A549 (cell line): Measurements from ENCODE around the gene CELF3. TPM values are rescaled to one million over a fixed set of nuclear protein-coding genes. Genes with fewer than 3 reads are reported as not detected.

ENCODE experiments used
- ATAC-seq, 2 experiments: fragments of 200-7000 bp in 1 of 2; fragments of >200 bp in 1 of 2; cut with Nextera tagmentation in 1 of 2; cut with Tn5 transposase in 1 of 2; 3 replicates each; pipeline versions ENCODE4 v1.8.0 to v1.9.1; 2018 to 2020; ENCODE audit warnings: mild to moderate bottlenecking in 1 of 2, moderate library complexity in 1 of 2
- CTCF ChIA-PET: fragments of 300-600 bp; sonication (Branson Sonifier 250); formaldehyde crosslinking; extraction: SDS; loops from one replicate; lab custom pipeline; 2021; ENCODE audit warnings: antibody characterized with exemption, inconsistent platforms; lab: Yijun Ruan, JAX
- POLR2A ChIA-PET: fragments of 350-600 bp; formaldehyde crosslinking; extraction: SDS; loops from one replicate; lab custom pipeline; 2021; ENCODE audit warnings: antibody characterized with exemption, inconsistent platforms; lab: Yijun Ruan, JAX
- DNase-seq, 2 experiments: peaks; one replicate each; pipeline versions ENCODE4 v3.0.0 to v3.0.0-alpha.2; 2011 to 2016; ENCODE audit warnings: low read depth in 1 of 2, low spot score in 1 of 2
- FAIRE-seq: peaks from 2 replicates; lab custom pipeline; 2011; peaks lifted over from hg19 to GRCh38; lab: Jason Lieb, UNC
- H3K27ac ChIP-seq, 2 experiments: fragments of >200 bp; sonication (Bioruptor Twin); formaldehyde crosslinking; 3 replicates each; pipeline ENCODE4 v1.5.1; 2016 to 2017
- H3K4me1 ChIP-seq: fragments of >200 bp; sonication (Bioruptor Twin); formaldehyde crosslinking; 3 replicates; pipeline ENCODE4 v1.6.1; 2016
- H3K4me2 ChIP-seq: fragments of >200 bp; sonication (Bioruptor Twin); formaldehyde crosslinking; 3 replicates; pipeline ENCODE4 v1.6.1; 2016
- H3K4me3 ChIP-seq: fragments of >200 bp; sonication (Bioruptor Twin); formaldehyde crosslinking; 3 replicates; pipeline ENCODE4 v1.5.1; 2016
- H3K9me3 ChIP-seq: fragments of >200 bp; sonication (Bioruptor Twin); formaldehyde crosslinking; 3 replicates; pipeline ENCODE4 v1.6.1; 2016
- CEBPB ChIP-seq, 2 experiments: fragments of >200 bp in 1 of 2; sonication (Bioruptor Twin) in 1 of 2; formaldehyde crosslinking in 1 of 2; IDR thresholded peaks; 2 replicates each; pipeline ENCODE4 v1.6.1; 2012 to 2016
- FOSB ChIP-seq: fragments of 250-450 bp; sonication (Bioruptor Pico); IDR thresholded peaks from 2 replicates; pipeline ENCODE4 v1.5.0; 2020; ENCODE audit warnings: mild to moderate bottlenecking, moderate library complexity
- FOSL2 ChIP-seq, 2 experiments: fragments of 450-650 bp in 1 of 2; fragments of >200 bp in 1 of 2; sonication (Bioruptor Twin) in 1 of 2; formaldehyde crosslinking; IDR thresholded peaks; 2 replicates each; pipeline versions ENCODE4 v1.5.0 to v1.6.1; 2016 to 2020; ENCODE audit warnings: mild to moderate bottlenecking in 1 of 2, moderate library complexity in 1 of 2
- FOXS1 ChIP-seq: fragments of 250-450 bp; sonication (Bioruptor Pico); IDR thresholded peaks from 2 replicates; pipeline ENCODE4 v1.5.0; 2020; ENCODE audit warnings: mild to moderate bottlenecking, moderate library complexity
- JUN ChIP-seq, 2 experiments: fragments of >200 bp; sonication (Bioruptor Twin); formaldehyde crosslinking; IDR thresholded peaks; 2 replicates in 1 of 2; 3 replicates in 1 of 2; pipeline ENCODE4 v1.6.1; 2016 to 2017
- MYC ChIP-seq: IDR thresholded peaks from 2 replicates; pipeline ENCODE4 v1.6.1; 2012; ENCODE audit warnings: mild to moderate bottlenecking, inconsistent platforms, low read length, improper control_type of control experiment, borderline replicate concordance
- NFE2L2 ChIP-seq: fragments of 150-350 bp; conservative IDR thresholded peaks from 2 replicates; pipeline ENCODE4 v1.6.1; 2014; ENCODE audit warnings: low read length
- NPAS2 ChIP-seq: fragments of 250-450 bp; sonication (Bioruptor Pico); IDR thresholded peaks from 2 replicates; pipeline ENCODE4 v1.8.0; 2022; ENCODE audit warnings: mild to moderate bottlenecking, moderate library complexity, borderline replicate concordance
- PHF8 ChIP-seq: fragments of 200-600 bp; sonication (generic); IDR thresholded peaks from 2 replicates; pipeline ENCODE4 v1.6.1; 2016; ENCODE audit warnings: low read depth, mild to moderate bottlenecking, antibody characterized with exemption, moderate library complexity, borderline replicate concordance
- RARB ChIP-seq: fragments of 250-450 bp; sonication (Bioruptor Pico); IDR thresholded peaks from 2 replicates; pipeline ENCODE4 v1.8.0; 2021; ENCODE audit warnings: mild to moderate bottlenecking, moderate library complexity
- RFX5 ChIP-seq: fragments of 450-650 bp; IDR thresholded peaks from 2 replicates; pipeline ENCODE4 v1.7.1; 2014; ENCODE audit warnings: antibody characterized with exemption, mild to moderate bottlenecking, moderate library complexity
- SMC3 ChIP-seq: fragments of >200 bp; sonication (Bioruptor Twin); formaldehyde crosslinking; IDR thresholded peaks from 3 replicates; pipeline ENCODE4 v1.6.1; 2018; ENCODE audit warnings: inconsistent platforms
- SREBF2 ChIP-seq: fragments of 450-650 bp; IDR thresholded peaks from 2 replicates; pipeline ENCODE4 v1.6.1; 2014; ENCODE audit warnings: mild to moderate bottlenecking, moderate library complexity
- TFCP2L1 ChIP-seq: fragments of 250-450 bp; sonication (Bioruptor Pico); IDR thresholded peaks from 2 replicates; pipeline ENCODE4 v1.5.0; 2021; ENCODE audit warnings: mild to moderate bottlenecking
- TP53 ChIP-seq: fragments of 250-450 bp; sonication (Bioruptor Pico); IDR thresholded peaks from 2 replicates; pipeline ENCODE4 v1.5.0; 2021; ENCODE audit warnings: mild to moderate bottlenecking, moderate library complexity
- ZC3H11A ChIP-seq: fragments of 450-650 bp; IDR thresholded peaks from 2 replicates; pipeline ENCODE4 v1.6.1; 2014; ENCODE audit warnings: antibody characterized with exemption, mild to moderate bottlenecking
- WGBS: methylation state at CpG from one replicate; pipeline ENCODE4 v1.1.6; 2017; ENCODE audit errors: missing lambda C conversion rate; 5-methylcytosine and 5-hydroxymethylcytosine counted together
- polyA plus RNA-seq, 4 experiments: library from polyadenylated mRNA; depleted of rRNA in 3 of 4; stranded (reverse); fragments of >200 nt; fragmentation: RNase III in 1 of 4; extraction: RNeasy Plus Mini Kit Qiagen cat#74134 plus additional on column Dnase treatment in 1 of 4; gene quantifications; 2 replicates in 3 of 4; 3 replicates in 1 of 4; pipeline ENCODE4 v1.2.3, GENCODE V29; 2011 to 2017
- TF ChIP-seq, protein P1 (sequence below): fragments of 200-600 bp; sonication (generic); IDR thresholded peaks from 2 replicates; pipeline ENCODE4 v1.6.1; 2016; ENCODE audit warnings: antibody characterized with exemption, mild to moderate bottlenecking, moderate library complexity
- TF ChIP-seq, protein P2 (sequence below): fragments of >200 bp; sonication (Bioruptor Twin); formaldehyde crosslinking; IDR thresholded peaks from 2 replicates; pipeline ENCODE4 v1.6.1; 2016
- TF ChIP-seq, protein P3 (sequence below): fragments of 250-450 bp; sonication (Bioruptor Pico); IDR thresholded peaks from 2 replicates; pipeline ENCODE4 v1.5.0; 2021; ENCODE audit warnings: mild to moderate bottlenecking, moderate library complexity, borderline replicate concordance
- TF ChIP-seq, protein P4 (sequence below): fragments of 250-450 bp; sonication (Bioruptor Pico); IDR thresholded peaks from 2 replicates; pipeline ENCODE4 v1.5.0; 2020; ENCODE audit warnings: low read depth, mild to moderate bottlenecking, moderate library complexity

The CELF3 gene
- polyA plus RNA-seq, 2 of the 4 experiments (the other 2 are of a cell fraction): not detected

DNA sequence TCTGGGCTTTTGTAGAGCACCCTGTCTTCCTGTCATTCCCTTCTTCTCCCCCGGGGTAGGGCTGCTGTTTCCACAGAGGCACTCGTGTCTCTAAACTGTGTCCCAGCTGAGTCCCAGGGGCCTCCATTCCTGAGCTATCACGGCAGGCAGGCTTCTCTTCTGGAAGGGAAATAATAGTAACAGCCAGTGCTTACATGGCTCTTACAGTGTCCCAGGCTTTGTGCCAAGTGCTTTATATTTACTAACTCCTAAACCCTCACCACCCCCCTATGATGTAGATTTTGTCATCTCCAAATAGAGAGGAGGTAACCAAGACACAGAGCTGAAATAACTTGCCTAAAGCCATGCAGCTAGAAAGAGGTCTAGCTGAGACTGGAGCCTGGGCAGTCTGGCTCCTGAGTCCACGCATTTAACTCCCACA, 1.4 kb upstream of the CELF3 start:
- H3K27ac ChIP-seq: no peak overlapping the region
- ChIA-PET POLR2A (interaction anchor here (0.6 to 1.2 kb wide), 3 partner anchors 98 to 259 kb away, joined by 3 to 4 read pairs (median 4); no protein-coding TSS in a partner anchor), CTCF (interaction anchor here (0.8 to 1.9 kb wide), 4 partner anchors 16 to 124 kb away, joined by 3 to 10 read pairs (median 6); no protein-coding TSS in a partner anchor)
- DNase-seq (no peak), ATAC-seq (no peak), FAIRE-seq (no peak)
- TF ChIP-seq NFE2L2: no peak
- TF ChIP-seq RFX5: no peak
- TF ChIP-seq PHF8: no peak
- TF ChIP-seq RARB (CRISPR knock-in tag): no peak
- TF ChIP-seq SMC3: no peak
- TF ChIP-seq FOSL2 (IDR thresholded peaks at IDR 0.05): no peak
- no peak for TF ChIP-seq FOSL2 (CRISPR knock-in tag; IDR thresholded peaks at IDR 0.05)
- TF ChIP-seq, protein P1, sequence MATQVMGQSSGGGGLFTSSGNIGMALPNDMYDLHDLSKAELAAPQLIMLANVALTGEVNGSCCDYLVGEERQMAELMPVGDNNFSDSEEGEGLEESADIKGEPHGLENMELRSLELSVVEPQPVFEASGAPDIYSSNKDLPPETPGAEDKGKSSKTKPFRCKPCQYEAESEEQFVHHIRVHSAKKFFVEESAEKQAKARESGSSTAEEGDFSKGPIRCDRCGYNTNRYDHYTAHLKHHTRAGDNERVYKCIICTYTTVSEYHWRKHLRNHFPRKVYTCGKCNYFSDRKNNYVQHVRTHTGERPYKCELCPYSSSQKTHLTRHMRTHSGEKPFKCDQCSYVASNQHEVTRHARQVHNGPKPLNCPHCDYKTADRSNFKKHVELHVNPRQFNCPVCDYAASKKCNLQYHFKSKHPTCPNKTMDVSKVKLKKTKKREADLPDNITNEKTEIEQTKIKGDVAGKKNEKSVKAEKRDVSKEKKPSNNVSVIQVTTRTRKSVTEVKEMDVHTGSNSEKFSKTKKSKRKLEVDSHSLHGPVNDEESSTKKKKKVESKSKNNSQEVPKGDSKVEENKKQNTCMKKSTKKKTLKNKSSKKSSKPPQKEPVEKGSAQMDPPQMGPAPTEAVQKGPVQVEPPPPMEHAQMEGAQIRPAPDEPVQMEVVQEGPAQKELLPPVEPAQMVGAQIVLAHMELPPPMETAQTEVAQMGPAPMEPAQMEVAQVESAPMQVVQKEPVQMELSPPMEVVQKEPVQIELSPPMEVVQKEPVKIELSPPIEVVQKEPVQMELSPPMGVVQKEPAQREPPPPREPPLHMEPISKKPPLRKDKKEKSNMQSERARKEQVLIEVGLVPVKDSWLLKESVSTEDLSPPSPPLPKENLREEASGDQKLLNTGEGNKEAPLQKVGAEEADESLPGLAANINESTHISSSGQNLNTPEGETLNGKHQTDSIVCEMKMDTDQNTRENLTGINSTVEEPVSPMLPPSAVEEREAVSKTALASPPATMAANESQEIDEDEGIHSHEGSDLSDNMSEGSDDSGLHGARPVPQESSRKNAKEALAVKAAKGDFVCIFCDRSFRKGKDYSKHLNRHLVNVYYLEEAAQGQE: no peak
- H3K4me2 ChIP-seq: no peak overlapping the region
- H3K4me3 ChIP-seq: no peak overlapping the region
- no peaks in the 10 kb centered on the region for H3K9me3 ChIP-seq
- peaks cover 26% of the 10 kb centered on the region for H3K4me1 ChIP-seq
- 24% methylated on average over 4 of the region's 4 CpGs for WGBS

DNA sequence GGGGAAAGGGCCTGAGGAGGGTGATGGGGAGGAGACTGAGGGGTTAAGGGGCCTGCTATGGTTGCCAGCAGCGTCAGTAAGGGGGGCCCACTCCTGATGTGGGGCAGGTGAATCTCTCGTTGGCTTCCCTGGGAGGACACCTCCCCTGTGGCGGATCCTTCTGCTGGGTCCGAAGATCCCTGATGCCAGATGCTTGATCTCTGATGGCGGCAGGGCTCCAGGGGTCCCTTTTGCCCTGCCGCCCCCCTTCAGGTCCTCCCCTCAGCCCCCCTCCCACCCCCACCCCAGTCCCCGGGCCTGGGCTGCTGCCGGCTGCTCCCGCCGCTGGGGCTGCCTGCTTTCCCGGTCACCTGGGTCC, 219 bp downstream of the CELF3 start:
- H3K9me3 ChIP-seq: no peaks in the 10 kb centered on the region
- CTCF ChIA-PET: interaction anchor here (1.7 to 2.4 kb wide), 4 partner anchors 11 to 122 kb away, joined by 6 to 12 read pairs (median 8); no protein-coding TSS in a partner anchor
- WGBS: 46% methylated on average over 10 of the region's 11 CpGs
- H3K4me3 ChIP-seq: 0 out of 3 replicates have a peak overlapping the region, but pooled peaks have one; percentile 18
- no peak for FAIRE-seq
- TF ChIP-seq FOXS1 (CRISPR knock-in tag): no peak
- TF ChIP-seq, all 56 proteins: peak for 0
- DNase-seq: no peak
- POLR2A ChIA-PET: no interaction called here
- Histone ChIP-seq H3K4me2 (peak overlapping the region; percentile 50), H3K27ac (no peak overlapping the region), H3K4me1 (peaks cover 30% of the 10 kb centered on the region)
- ATAC-seq: no peak

DNA sequence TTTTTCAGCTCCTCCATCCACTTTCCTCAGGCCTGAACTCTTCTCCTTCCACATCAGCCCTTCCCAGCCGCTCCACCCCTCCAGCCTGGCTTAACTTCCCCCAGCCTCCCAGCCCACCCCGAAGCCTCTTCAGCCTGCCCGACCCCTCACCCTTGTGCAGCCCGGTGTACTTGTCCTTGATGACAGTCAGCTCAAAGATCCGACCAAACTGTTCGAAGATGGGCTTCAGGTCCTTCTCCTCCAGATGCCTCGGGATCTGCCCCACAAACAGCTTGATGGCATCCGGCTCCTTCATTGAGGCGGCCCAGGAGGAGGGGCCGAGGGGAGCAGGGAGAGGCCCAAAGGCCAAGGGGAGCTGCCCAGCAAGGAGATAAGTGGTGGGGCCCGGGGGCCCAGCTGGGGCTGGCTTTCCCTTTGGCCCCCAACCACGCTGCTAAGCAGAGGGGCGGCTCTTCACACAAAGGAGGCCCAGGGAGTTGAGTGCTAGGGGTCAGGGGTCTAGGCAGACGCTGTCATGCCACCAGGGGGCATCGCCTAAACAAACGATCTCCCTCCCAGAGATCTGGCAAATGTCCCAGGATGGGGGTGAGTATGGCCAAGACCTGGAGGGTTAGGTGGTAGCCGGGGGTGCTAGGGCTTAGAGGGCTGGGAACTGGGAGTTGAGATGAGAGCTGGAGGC, 738 bp downstream of the CELF3 start:
- ChIA-PET CTCF (interaction anchor here (1.7 to 2.4 kb wide), 5 partner anchors 10 to 122 kb away, joined by 6 to 12 read pairs (median 8); no protein-coding TSS in a partner anchor), POLR2A (no interaction called here)
- ATAC-seq (peak in 1 of 2 experiments; percentile 5; a peak in 1 of 6 replicates), DNase-seq (no peak), FAIRE-seq (no peak)
- TF ChIP-seq, protein P2, sequence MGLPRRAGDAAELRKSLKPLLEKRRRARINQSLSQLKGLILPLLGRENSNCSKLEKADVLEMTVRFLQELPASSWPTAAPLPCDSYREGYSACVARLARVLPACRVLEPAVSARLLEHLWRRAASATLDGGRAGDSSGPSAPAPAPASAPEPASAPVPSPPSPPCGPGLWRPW: no peak
- TF ChIP-seq ZC3H11A: no peak
- peaks cover 28% of the 10 kb centered on the region for H3K4me1 ChIP-seq
- H3K4me3 ChIP-seq: no peak overlapping the region
- H3K4me2 ChIP-seq: no peak overlapping the region; the same call in 2 of the 3 replicates
- H3K27ac ChIP-seq: no peak overlapping the region
- H3K9me3 ChIP-seq: no peaks in the 10 kb centered on the region
- WGBS: 59% methylated on average over 13 of the region's 17 CpGs

DNA sequence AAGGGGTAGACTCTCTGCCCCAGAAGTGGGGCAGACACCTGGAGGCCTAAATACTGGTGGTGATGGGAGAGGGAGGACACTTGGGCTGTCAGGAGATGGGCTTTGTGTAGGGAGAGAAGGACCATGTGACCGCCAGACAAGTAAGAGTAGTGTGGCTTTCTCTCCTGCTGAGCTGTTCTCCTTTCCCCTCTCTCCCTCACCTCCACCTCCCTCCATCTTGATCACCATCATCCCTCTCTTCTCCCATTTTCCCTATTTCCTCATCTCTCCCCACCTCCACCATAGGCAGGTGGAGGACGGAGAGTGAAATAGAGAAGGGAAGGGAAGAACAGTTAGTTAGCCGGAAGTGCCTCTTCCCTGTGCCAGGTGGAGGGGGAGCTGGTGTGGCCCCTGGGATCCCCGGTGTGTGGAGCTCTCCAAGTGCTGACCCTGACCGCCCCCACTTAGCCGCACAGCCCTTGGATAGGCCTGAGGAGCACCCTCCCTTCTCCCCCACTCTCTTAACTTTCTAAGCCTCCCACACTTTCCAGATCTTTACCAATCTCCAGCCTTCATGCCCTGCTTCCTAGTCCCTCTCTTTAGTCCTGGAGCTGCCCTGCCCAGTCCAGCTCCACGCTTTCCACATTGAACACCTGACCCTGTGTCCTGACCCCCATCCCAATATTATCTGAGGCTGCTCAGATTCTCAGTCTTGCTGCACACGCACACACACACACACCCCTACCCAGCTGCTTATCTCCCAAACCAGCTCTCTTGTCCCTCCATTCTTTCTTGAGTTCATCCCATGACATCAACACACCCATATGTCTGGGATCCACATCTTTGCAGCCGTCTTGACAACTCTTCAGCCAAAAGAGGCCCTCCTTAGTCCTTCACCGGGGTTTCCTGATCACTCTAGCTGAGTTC, 1.5 kb downstream of the CELF3 start:
- Histone ChIP-seq H3K4me1 (peaks cover 27% of the 10 kb centered on the region), H3K4me3 (no peak overlapping the region), H3K9me3 (no peaks in the 10 kb centered on the region), H3K4me2 (no peak overlapping the region), H3K27ac (no peak overlapping the region)
- WGBS: 68% methylated on average over 10 of the region's 10 CpGs
- CTCF ChIA-PET: interaction anchor here (1.7 to 2.8 kb wide), 6 partner anchors 9 to 121 kb away, joined by 6 to 12 read pairs (median 8); no protein-coding TSS in a partner anchor
- no peak for ATAC-seq
- POLR2A ChIA-PET: no interaction called here
- no peak for DNase-seq
- FAIRE-seq: no peak
- TF ChIP-seq RARB (CRISPR knock-in tag) (no peak), MYC (no peak), JUN (IDR thresholded peaks at IDR 0.05) (no peak), TP53 (CRISPR knock-in tag) (no peak), CEBPB (IDR thresholded peaks at IDR 0.05) (no peak), TFCP2L1 (CRISPR knock-in tag) (no peak), SREBF2 (no peak), NPAS2 (CRISPR knock-in tag) (no peak), FOSB (CRISPR knock-in tag) (no peak)
- TF ChIP-seq, protein P3, sequence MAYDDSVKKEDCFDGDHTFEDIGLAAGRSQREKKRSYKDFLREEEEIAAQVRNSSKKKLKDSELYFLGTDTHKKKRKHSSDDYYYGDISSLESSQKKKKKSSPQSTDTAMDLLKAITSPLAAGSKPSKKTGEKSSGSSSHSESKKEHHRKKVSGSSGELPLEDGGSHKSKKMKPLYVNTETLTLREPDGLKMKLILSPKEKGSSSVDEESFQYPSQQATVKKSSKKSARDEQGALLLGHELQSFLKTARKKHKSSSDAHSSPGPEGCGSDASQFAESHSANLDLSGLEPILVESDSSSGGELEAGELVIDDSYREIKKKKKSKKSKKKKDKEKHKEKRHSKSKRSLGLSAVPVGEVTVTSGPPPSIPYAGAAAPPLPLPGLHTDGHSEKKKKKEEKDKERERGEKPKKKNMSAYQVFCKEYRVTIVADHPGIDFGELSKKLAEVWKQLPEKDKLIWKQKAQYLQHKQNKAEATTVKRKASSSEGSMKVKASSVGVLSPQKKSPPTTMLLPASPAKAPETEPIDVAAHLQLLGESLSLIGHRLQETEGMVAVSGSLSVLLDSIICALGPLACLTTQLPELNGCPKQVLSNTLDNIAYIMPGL (CRISPR knock-in tag): no peak
- TF ChIP-seq, protein P4, sequence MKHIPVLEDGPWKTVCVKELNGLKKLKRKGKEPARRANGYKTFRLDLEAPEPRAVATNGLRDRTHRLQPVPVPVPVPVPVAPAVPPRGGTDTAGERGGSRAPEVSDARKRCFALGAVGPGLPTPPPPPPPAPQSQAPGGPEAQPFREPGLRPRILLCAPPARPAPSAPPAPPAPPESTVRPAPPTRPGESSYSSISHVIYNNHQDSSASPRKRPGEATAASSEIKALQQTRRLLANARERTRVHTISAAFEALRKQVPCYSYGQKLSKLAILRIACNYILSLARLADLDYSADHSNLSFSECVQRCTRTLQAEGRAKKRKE (CRISPR knock-in tag): no peak
